H9 (cell line): Measurements from ENCODE around the gene TRIM39. TPM values are rescaled to one million over a fixed set of nuclear protein-coding genes. Genes with fewer than 3 reads are reported as not detected.

Source experiments
- DNase-seq: peaks from one replicate; pipeline ENCODE4 v3.0.0-alpha.2; 2017
- H2AFZ ChIP-seq: one replicate; pipeline ENCODE4 v1.6.1; 2013; ENCODE audit warnings: mild to moderate bottlenecking, low read length, control low read depth, moderate library complexity
- H2AK5ac ChIP-seq: 2 replicates; pipeline ENCODE4 v1.6.1; 2013; ENCODE audit warnings: low read length, control low read depth, mixed read lengths; ENCODE audit not compliant: insufficient read length
- H2BK120ac ChIP-seq: one replicate; pipeline ENCODE4 v1.6.1; 2013; ENCODE audit warnings: low read depth, mild to moderate bottlenecking, low read length, control low read depth, inconsistent platforms; ENCODE audit not compliant: poor library complexity, severe bottlenecking
- H2BK12ac ChIP-seq: 2 replicates; pipeline ENCODE4 v1.6.1; 2013; ENCODE audit warnings: low read length, control low read depth, mixed read lengths, low read depth; ENCODE audit not compliant: insufficient read length
- H2BK15ac ChIP-seq: 2 replicates; pipeline ENCODE4 v1.6.1; 2013; ENCODE audit warnings: low read depth, low read length, control low read depth
- H2BK20ac ChIP-seq: one replicate; pipeline ENCODE4 v1.6.1; 2013; ENCODE audit warnings: low read depth, mild to moderate bottlenecking, low read length, control low read depth, inconsistent platforms; ENCODE audit not compliant: poor library complexity, severe bottlenecking
- H2BK5ac ChIP-seq: 2 replicates; pipeline ENCODE4 v1.6.1; 2013; ENCODE audit warnings: low read length, control low read depth, mixed read lengths; ENCODE audit not compliant: insufficient read length
- H3K14ac ChIP-seq: 2 replicates; pipeline ENCODE4 v1.6.1; 2013; ENCODE audit warnings: low read length, control low read depth; ENCODE audit not compliant: insufficient read depth
- H3K18ac ChIP-seq: 2 replicates; pipeline ENCODE4 v1.6.1; 2013; ENCODE audit warnings: low read depth, mild to moderate bottlenecking, mixed read lengths, low read length, control low read depth; ENCODE audit not compliant: insufficient read length
- H3K23ac ChIP-seq: 2 replicates; pipeline ENCODE4 v1.6.1; 2013; ENCODE audit warnings: low read length, control low read depth, mixed read lengths, low read depth; ENCODE audit not compliant: insufficient read length
- H3K23me2 ChIP-seq: 2 replicates; pipeline ENCODE4 v1.6.1; 2013; ENCODE audit warnings: low read depth, mild to moderate bottlenecking, mixed read lengths, low read length, control low read depth; ENCODE audit not compliant: insufficient read length, poor library complexity, severe bottlenecking
- H3K27ac ChIP-seq: 2 replicates; pipeline ENCODE4 v1.5.1; 2013; ENCODE audit warnings: low read length, control low read depth, mixed read lengths, low read depth; ENCODE audit not compliant: insufficient read length
- H3K27me3 ChIP-seq: 2 replicates; pipeline ENCODE4 v1.6.1; 2013; ENCODE audit warnings: low read length, control low read depth, inconsistent platforms; ENCODE audit not compliant: insufficient read depth
- H3K4ac ChIP-seq: 2 replicates; pipeline ENCODE4 v1.6.1; 2013; ENCODE audit warnings: low read depth, mild to moderate bottlenecking, control low read depth, inconsistent platforms, low read length, moderate library complexity
- H3K4me1 ChIP-seq: 2 replicates; pipeline ENCODE4 v1.6.1; 2013; ENCODE audit warnings: low read length, control low read depth, inconsistent platforms; ENCODE audit not compliant: insufficient read depth
- H3K4me2 ChIP-seq: 2 replicates; pipeline ENCODE4 v1.6.1; 2013; ENCODE audit warnings: low read length, control low read depth, mixed read lengths; ENCODE audit not compliant: insufficient read length, insufficient read depth
- H3K56ac ChIP-seq: 2 replicates; pipeline ENCODE4 v1.6.1; 2013; ENCODE audit warnings: low read depth, mild to moderate bottlenecking, mixed read lengths, low read length, control low read depth; ENCODE audit not compliant: insufficient read length
- H3K79me1 ChIP-seq: 2 replicates; pipeline ENCODE4 v1.6.1; 2013; ENCODE audit warnings: low read depth, mild to moderate bottlenecking, moderate library complexity, low read length, control low read depth, inconsistent platforms; ENCODE audit not compliant: insufficient read depth, poor library complexity, severe bottlenecking
- H3K79me2 ChIP-seq: 2 replicates; pipeline ENCODE4 v1.6.1; 2013; ENCODE audit warnings: low read length, control low read depth, inconsistent platforms; ENCODE audit not compliant: insufficient read depth
- H3K9ac ChIP-seq: 2 replicates; pipeline ENCODE4 v1.6.1; 2013; ENCODE audit warnings: low read length, control low read depth, mixed read lengths; ENCODE audit not compliant: insufficient read length; ENCODE audit errors: extremely low read depth
- H3K9me3 ChIP-seq: one replicate; pipeline ENCODE4 v1.6.1; 2013; ENCODE audit warnings: low read depth, low read length, inconsistent platforms; ENCODE audit not compliant: control insufficient read depth
- H3T11ph ChIP-seq: one replicate; pipeline ENCODE4 v1.6.1; 2013; ENCODE audit warnings: mild to moderate bottlenecking, low read length, control low read depth, inconsistent platforms
- H4K20me1 ChIP-seq: one replicate; pipeline ENCODE4 v1.6.1; 2013; ENCODE audit not compliant: control insufficient read depth, insufficient read length, insufficient read depth
- H4K5ac ChIP-seq: 2 replicates; pipeline ENCODE4 v1.6.1; 2013; ENCODE audit warnings: low read depth, mild to moderate bottlenecking, mixed read lengths, low read length, control low read depth; ENCODE audit not compliant: insufficient read length
- H4K8ac ChIP-seq: replicated peaks from 2 replicates; pipeline ENCODE4 v1.6.1; 2013; ENCODE audit warnings: low read length, control low read depth, mixed read lengths, low read depth; ENCODE audit not compliant: insufficient read length
- H4K91ac ChIP-seq: 2 replicates; pipeline ENCODE4 v1.6.1; 2013; ENCODE audit warnings: low read depth, mild to moderate bottlenecking, moderate library complexity, mixed read lengths, low read length, control low read depth; ENCODE audit not compliant: insufficient read length
- H3K27ac Mint-ChIP-seq, 3 experiments: 2 replicates in 2 of 3; 3 replicates in 1 of 3; pipeline ENCODE4 v1.8.0; 2020 to 2021; ENCODE audit warnings: mixed read lengths in 3 of 3, mild to moderate bottlenecking in 1 of 3, moderate library complexity in 1 of 3
- H3K27me3 Mint-ChIP-seq: 2 replicates; pipeline ENCODE4 v1.8.0; 2021; ENCODE audit warnings: low read depth, mild to moderate bottlenecking, moderate library complexity, mixed read lengths
- H3K36me3 Mint-ChIP-seq, 3 experiments: 2 replicates in 2 of 3; 3 replicates in 1 of 3; pipeline ENCODE4 v1.8.0; 2020 to 2021; ENCODE audit warnings: low read depth in 3 of 3, mixed read lengths in 3 of 3; ENCODE audit not compliant: insufficient read depth in 1 of 3
- H3K4me1 Mint-ChIP-seq, 2 experiments: 2 replicates each; pipeline ENCODE4 v1.8.0; 2020; ENCODE audit warnings: mixed read lengths in 2 of 2
- H3K4me3 Mint-ChIP-seq, 2 experiments: 2 replicates in 1 of 2; 3 replicates in 1 of 2; pipeline ENCODE4 v1.8.0; 2020 to 2021; ENCODE audit warnings: mild to moderate bottlenecking in 2 of 2, mixed read lengths in 2 of 2, moderate library complexity in 1 of 2
- H3K9me3 Mint-ChIP-seq, 2 experiments: 2 replicates in 1 of 2; 3 replicates in 1 of 2; pipeline ENCODE4 v1.8.0; 2020; ENCODE audit warnings: mild to moderate bottlenecking in 2 of 2, mixed read lengths in 2 of 2, moderate library complexity in 1 of 2
- WGBS: extraction: QIAGEN DNeasy Blood & Tissue Kit; methylation state at CpG from one replicate; pipeline ENCODE4 v1.1.7; 2013; ENCODE audit warnings: missing lambda C conversion rate, low lambda C conversion rate, mixed read lengths; ENCODE audit not compliant: insufficient read length; ENCODE audit errors: extremely low coverage; 5-methylcytosine and 5-hydroxymethylcytosine counted together
- total RNA-seq: library from RNA; stranded (reverse); gene quantifications from 2 replicates; pipeline ENCODE4 v1.2.1, GENCODE V29; 2021
- TF ChIP-seq, protein P1 (sequence below): fragments of 200-600 bp; sonication (generic); conservative IDR thresholded peaks from 3 replicates; pipeline ENCODE4 v1.8.0; 2021; ENCODE audit warnings: antibody characterized with exemption, mild to moderate bottlenecking

TRIM39 gene
- total RNA-seq, 1 experiment from 2014 or later: 26.2 TPM

DNA sequence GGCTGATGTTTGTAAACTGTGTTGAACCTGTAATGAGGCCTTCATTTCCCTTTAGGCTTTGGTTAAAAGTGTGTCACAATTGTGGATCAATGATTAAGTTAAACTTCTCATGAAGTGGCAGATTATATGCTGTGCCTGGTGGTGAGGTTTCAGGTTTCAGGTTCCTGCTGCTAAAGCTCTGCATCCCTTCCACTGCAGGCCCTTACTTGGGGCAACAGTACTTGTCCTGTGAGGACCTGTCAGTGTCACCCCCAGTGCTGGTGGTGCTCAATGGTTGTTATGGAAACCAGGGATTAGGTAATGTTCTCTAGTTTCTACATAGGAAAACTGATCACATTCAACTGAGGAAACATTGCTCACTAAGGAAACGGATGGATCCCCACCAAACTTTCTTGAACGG lies 36.7 kb downstream of the TRIM39 start:
- peaks cover 57% of the 10 kb centered on the region for H3K27me3 Mint-ChIP-seq

More for the DNA sequence above, 36.7 kb downstream of the TRIM39 start:
- Histone ChIP-seq H2BK15ac (no peak overlapping the region), H3T11ph (no peak overlapping the region), H3K56ac (no peak overlapping the region), H3K23me2 (no peaks in the 10 kb centered on the region), H3K79me2 (no peaks in the 10 kb centered on the region), H2AFZ (no peak overlapping the region), H3K4ac (no peak overlapping the region), H3K4me1 (0 out of 2 replicates have a peak, but pooled peaks cover 2% of the 10 kb centered on the region), H3K14ac (no peak overlapping the region), H3K9ac (no peak overlapping the region), H2AK5ac (no peak overlapping the region), H4K20me1 (no peaks in the 10 kb centered on the region), H2BK5ac (no peak overlapping the region), H4K91ac (no peak overlapping the region), H3K4me2 (no peak overlapping the region), H3K27me3 (peaks cover 3% of the 10 kb centered on the region; the same call in 1 of the 2 replicates), H2BK120ac (no peak overlapping the region), H4K5ac (no peak overlapping the region), H3K27ac (no peak overlapping the region), H3K18ac (no peak overlapping the region), H3K23ac (no peak overlapping the region), H2BK20ac (no peak overlapping the region), H3K9me3 (no peaks in the 10 kb centered on the region), H2BK12ac (no peak overlapping the region), H4K8ac (no peak overlapping the region), H3K79me1 (no peaks in the 10 kb centered on the region)
- Mint-ChIP-seq H3K27ac (no peak overlapping the region), H3K36me3 (no peaks in the 10 kb centered on the region), H3K4me1 (peaks cover 7 to 12% of the 10 kb centered on the region in 2 experiments), H3K9me3 (peaks cover 0 to 5% of the 10 kb centered on the region in 2 experiments), H3K4me3 (no peak overlapping the region)
- TF ChIP-seq, protein P1, sequence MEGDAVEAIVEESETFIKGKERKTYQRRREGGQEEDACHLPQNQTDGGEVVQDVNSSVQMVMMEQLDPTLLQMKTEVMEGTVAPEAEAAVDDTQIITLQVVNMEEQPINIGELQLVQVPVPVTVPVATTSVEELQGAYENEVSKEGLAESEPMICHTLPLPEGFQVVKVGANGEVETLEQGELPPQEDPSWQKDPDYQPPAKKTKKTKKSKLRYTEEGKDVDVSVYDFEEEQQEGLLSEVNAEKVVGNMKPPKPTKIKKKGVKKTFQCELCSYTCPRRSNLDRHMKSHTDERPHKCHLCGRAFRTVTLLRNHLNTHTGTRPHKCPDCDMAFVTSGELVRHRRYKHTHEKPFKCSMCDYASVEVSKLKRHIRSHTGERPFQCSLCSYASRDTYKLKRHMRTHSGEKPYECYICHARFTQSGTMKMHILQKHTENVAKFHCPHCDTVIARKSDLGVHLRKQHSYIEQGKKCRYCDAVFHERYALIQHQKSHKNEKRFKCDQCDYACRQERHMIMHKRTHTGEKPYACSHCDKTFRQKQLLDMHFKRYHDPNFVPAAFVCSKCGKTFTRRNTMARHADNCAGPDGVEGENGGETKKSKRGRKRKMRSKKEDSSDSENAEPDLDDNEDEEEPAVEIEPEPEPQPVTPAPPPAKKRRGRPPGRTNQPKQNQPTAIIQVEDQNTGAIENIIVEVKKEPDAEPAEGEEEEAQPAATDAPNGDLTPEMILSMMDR: no peak
- WGBS: no CpG with 5 or more reads among the region's 2 CpGs
- DNase-seq: no peak
